Measurements from ENCODE around the gene TOPORS.
A peak's percentile ranks its signal among the peaks of the same experiment; 100 is the strongest.

TOPORS gene

DNA sequence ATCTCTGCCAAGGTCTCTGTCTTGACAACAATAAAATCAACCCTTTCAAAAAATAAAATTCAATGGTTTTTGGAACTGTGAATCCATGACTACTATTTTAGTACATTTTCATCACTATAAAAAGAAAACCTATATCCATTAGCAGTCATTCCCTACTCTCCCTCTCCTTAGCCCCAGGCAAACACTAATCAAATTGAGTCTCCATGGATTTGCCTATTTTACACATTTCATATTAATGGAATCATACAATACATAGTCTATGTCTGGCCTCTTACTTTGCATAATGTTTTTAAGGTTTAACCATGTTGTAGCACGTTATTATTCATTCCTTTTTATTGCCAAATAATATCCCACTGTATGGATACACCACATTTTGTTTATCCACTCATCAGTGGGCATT is 50.5 kb downstream of the TOPORS start:
- no peak for DNase-seq

DNA sequence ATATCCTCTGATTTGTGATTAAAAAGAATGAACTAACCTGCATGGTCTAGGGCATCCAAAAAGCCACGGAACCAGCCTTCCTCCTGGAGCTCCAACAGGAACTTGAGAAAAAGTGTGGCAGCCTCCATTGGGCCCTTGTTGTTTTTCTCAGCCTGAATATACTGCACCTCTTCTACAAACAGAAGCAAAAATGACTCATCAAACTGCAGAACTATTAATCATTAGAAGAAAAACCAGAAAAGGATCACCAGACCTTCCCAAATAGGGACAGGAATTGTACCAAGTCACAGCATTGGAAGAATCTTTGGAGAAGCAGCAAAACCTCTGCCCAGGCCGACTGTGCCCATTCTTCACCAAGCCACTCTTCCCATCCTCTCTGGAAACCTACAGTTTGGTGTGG is 51.6 kb downstream of the TOPORS start:
- peak; percentile 22 for DNase-seq

DNA sequence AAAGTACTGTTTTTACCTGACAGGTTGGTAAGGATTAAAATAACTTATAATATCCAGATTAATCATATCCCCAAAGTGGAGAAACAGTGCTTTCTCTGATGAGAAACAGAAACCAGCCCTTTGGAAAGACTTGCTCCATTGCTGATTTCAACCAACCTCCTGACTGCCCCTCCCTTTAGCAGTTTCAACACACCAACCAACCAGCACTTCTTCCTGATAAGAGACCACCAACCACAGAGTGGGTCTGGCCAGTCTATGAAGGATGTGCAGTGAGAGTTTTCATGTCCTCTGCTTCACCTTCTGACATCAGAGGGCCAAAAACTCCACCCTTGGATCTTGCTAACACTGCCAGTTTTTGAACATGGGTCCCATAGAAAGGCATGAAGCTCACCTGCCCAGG is 54.5 kb downstream of the TOPORS start:
- no peak for DNase-seq

DNA sequence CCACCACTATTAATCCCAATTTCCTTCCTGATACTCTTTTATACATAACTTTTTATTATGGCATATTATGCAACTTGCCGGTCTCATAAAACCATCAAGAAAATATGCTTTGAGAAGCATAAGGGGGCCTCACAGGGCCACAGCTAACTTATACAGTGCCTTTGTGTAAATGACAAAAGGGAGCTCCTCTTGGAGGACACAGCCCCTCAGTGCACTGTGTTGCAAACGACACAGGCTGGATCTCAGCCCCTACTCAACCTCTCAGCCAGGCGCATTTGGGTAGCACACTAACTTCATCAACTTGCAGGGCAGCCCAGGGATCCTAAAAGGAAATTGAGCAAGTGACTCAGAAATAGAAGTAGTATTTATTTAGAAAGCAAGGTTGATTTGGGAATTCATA is 61.8 kb downstream of the TOPORS start:
- no peak for DNase-seq

Measured in fibroblast of skin of scalp (primary cell).